Measurements from ENCODE around the gene TPK1. TPM values are rescaled to one million over a fixed set of nuclear protein-coding genes. Genes with fewer than 3 reads are reported as not detected.

TPK1 gene
- total and polyA plus RNA-seq, 2 of the 13 experiments (the other 11 are each of a cell fraction or from before 2014, with no cell fraction given): 1.0 to 1.2 TPM

DNA sequence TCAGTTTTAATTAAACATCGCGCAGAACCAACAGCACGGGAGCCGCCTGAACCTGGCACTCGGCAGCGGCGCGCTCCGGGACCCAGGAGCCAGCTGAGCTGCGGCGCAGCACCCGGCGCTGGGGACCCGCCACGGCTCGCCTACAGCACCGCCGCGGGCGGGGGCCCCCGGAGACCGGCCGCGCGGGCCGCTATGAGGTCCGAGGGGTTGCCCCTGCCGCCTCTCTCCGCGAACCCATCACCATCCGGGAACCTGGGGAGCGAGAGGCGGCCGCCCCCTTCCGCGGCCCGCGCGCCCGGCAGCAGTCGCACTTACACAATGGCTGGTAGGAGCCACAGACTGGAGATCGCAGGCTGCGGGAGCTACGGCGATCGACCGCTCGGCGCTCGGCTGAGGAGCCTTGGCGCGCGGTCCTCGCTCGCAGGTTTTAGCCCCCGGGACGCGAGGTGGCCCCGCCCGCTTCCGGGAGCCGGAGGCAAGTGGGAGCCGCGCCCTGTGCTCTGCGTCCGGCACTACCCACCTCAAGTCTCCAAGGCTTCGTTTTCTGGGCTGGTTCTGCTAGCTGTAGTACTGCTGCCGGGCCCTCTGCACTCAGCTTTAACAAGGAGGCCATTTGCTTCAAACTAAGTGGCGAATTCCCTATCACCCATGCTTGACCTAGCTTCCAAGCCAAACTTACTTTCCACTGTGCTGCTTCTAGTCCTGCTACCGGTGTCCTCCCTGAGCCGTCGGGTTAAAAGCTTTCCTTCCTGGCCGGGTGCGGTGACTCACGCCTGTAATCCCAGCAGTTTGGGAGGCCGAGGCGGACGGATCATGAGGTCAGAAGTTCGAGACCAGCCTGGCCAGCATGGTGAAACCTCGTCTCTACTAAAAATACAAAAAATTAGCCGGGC, at the start of gene TPK1 (continued):
- TF ChIP-seq ZZZ3 (CRISPR knock-in tag; IDR thresholded peaks at IDR 0.05; ENCODE audit: borderline replicate concordance) (peak; percentile 80; the same call in 1 of the 2 replicates), ZHX2 (IDR thresholded peaks at IDR 0.05; ENCODE audit: low read depth) (peak; percentile 57; the same call in 1 of the 2 replicates), ZHX2 (CRISPR knock-in tag; IDR thresholded peaks at IDR 0.05; ENCODE audit: borderline replicate concordance) (no peak), SKI (IDR thresholded peaks at IDR 0.05; ENCODE audit: partially characterized antibody) (peak; percentile 25), BCL3 (CRISPR knock-in tag; IDR thresholded peaks at IDR 0.05) (peak; percentile 45; the same call in 1 of the 2 replicates), ADNP (CRISPR knock-in tag; IDR thresholded peaks at IDR 0.05) (0 out of 2 replicates have a peak, but pooled peaks have one; percentile 15), ZNF891 (CRISPR knock-in tag; IDR thresholded peaks at IDR 0.05) (peak; percentile 67; the same call in 1 of the 2 replicates), STAG1 (CRISPR knock-in tag; IDR thresholded peaks at IDR 0.05) (no peak), ARNT (IDR thresholded peaks at IDR 0.05) (no peak), NONO (IDR thresholded peaks at IDR 0.05) (no peak), NONO (CRISPR knock-in tag; conservative IDR thresholded peaks at IDR 0.05) (peak; percentile 68; the same call in 1 of the 2 replicates), ZNF75D (CRISPR knock-in tag; IDR thresholded peaks at IDR 0.05; ENCODE audit: borderline replicate concordance) (no peak), HDAC2 (CRISPR knock-in tag; IDR thresholded peaks at IDR 0.05) (peak; percentile 70), ZNF160 (CRISPR knock-in tag; IDR thresholded peaks at IDR 0.05) (peak; percentile 63), TSC22D2 (CRISPR knock-in tag; IDR thresholded peaks at IDR 0.05; ENCODE audit: borderline replicate concordance) (peak; percentile 44; the same call in 1 of the 2 replicates), FOXK1 (CRISPR knock-in tag; IDR thresholded peaks at IDR 0.05; ENCODE audit: borderline replicate concordance, low read depth) (peak; percentile 70; the same call in 1 of the 2 replicates)
- TF ChIP-seq, protein P1, sequence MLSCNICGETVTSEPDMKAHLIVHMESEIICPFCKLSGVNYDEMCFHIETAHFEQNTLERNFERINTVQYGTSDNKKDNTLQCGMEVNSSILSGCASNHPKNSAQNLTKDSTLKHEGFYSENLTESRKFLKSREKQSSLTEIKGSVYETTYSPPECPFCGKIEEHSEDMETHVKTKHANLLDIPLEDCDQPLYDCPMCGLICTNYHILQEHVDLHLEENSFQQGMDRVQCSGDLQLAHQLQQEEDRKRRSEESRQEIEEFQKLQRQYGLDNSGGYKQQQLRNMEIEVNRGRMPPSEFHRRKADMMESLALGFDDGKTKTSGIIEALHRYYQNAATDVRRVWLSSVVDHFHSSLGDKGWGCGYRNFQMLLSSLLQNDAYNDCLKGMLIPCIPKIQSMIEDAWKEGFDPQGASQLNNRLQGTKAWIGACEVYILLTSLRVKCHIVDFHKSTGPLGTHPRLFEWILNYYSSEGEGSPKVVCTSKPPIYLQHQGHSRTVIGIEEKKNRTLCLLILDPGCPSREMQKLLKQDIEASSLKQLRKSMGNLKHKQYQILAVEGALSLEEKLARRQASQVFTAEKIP (CRISPR knock-in tag; IDR thresholded peaks at IDR 0.05; ENCODE audit: borderline replicate concordance): no peak
- TF ChIP-seq, protein P2, sequence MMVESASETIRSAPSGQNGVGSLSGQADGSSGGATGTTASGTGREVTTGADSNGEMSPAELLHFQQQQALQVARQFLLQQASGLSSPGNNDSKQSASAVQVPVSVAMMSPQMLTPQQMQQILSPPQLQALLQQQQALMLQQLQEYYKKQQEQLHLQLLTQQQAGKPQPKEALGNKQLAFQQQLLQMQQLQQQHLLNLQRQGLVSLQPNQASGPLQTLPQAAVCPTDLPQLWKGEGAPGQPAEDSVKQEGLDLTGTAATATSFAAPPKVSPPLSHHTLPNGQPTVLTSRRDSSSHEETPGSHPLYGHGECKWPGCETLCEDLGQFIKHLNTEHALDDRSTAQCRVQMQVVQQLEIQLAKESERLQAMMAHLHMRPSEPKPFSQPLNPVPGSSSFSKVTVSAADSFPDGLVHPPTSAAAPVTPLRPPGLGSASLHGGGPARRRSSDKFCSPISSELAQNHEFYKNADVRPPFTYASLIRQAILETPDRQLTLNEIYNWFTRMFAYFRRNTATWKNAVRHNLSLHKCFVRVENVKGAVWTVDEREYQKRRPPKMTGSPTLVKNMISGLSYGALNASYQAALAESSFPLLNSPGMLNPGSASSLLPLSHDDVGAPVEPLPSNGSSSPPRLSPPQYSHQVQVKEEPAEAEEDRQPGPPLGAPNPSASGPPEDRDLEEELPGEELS (CRISPR knock-in tag; IDR thresholded peaks at IDR 0.05): peak; percentile 52; the same call in 1 of the 2 replicates

Measured in HepG2 (cell line).